Stimulated activated CD8-positive, alpha-beta memory T cell treated with anti-CD3 and anti-CD28 coated beads, Interleukin-4, amount 100 ng/mL, for 24 hours (primary cell): Measurements from ENCODE around the gene ZNF668.
"Not testable (repeated sequence)": the region's sequence is repeated elsewhere in the genome, so short reads cannot be mapped to it uniquely, and the experiment has no call there.

Source experiments
- DNase-seq: peaks from one replicate; pipeline ENCODE4 v3.0.0-alpha.2; 2020; ENCODE audit warnings: low read depth

The ZNF668 gene

GRCh38 chr16:31100876-31101641, 27.0 kb upstream of the ZNF668 start:
- DNase-seq = not testable (repeated sequence)

- no peak for DNase-seq
Observed at GRCh38 chr16:31099860-31100638, 26.0 kb upstream of the ZNF668 start.

GRCh38 chr16:31094424-31095120, 20.5 kb upstream of the ZNF668 start, which contains the start of gene VKORC1:
TSS of gene VKORC1 (minus strand) at chr16:31094797. CDS start at chr16:31094729, 68 bp downstream.
- DNase-seq = peak; percentile 83

GRCh38 chr16:31094088-31094423, 20.0 kb upstream of the ZNF668 start:
- no peak for DNase-seq

- no peak for DNase-seq
Observed at GRCh38 chr16:31093132-31093703, 19.2 kb upstream of the ZNF668 start.

- no peak for DNase-seq
Observed at GRCh38 chr16:31092330-31092729, 18.3 kb upstream of the ZNF668 start.

- DNase-seq = no peak
Observed at GRCh38 chr16:31090540-31090939, 16.5 kb upstream of the ZNF668 start.

- DNase-seq = no peak
Observed at GRCh38 chr16:31089199-31089598, 15.2 kb upstream of the ZNF668 start.

- no peak for DNase-seq
Observed at GRCh38 chr16:31088459-31089183, 14.6 kb upstream of the ZNF668 start, which contains the start of gene PRSS53. TSS of gene PRSS53 (minus strand) at chr16:31088943. CDS start at chr16:31088809, 134 bp downstream.

- DNase-seq = no peak
Observed at GRCh38 chr16:31087971-31088370, 13.9 kb upstream of the ZNF668 start.

- no peak for DNase-seq
Observed at GRCh38 chr16:31087481-31087880, 13.4 kb upstream of the ZNF668 start.

GRCh38 chr16:31086629-31086906, 12.5 kb upstream of the ZNF668 start:
- DNase-seq = no peak

- DNase-seq = no peak
Observed at GRCh38 chr16:31085873-31086628, 12.0 kb upstream of the ZNF668 start.

GRCh38 chr16:31085411-31085810, 11.4 kb upstream of the ZNF668 start:
- no peak for DNase-seq

GRCh38 chr16:31084584-31085302, 10.7 kb upstream of the ZNF668 start:
- DNase-seq = no peak

- no peak for DNase-seq
Observed at GRCh38 chr16:31083981-31084380, 9.9 kb upstream of the ZNF668 start.

GRCh38 chr16:31083556-31083955, 9.5 kb upstream of the ZNF668 start:
- DNase-seq = no peak

GRCh38 chr16:31083081-31083480, 9.0 kb upstream of the ZNF668 start:
- no peak for DNase-seq

- DNase-seq = no peak
Observed at GRCh38 chr16:31082368-31083045, 8.5 kb upstream of the ZNF668 start.
